ENCODE measurements around the gene PTHLH. TPM values are rescaled to one million over a fixed set of nuclear protein-coding genes. Genes with fewer than 3 reads are reported as not detected.

PTHLH gene
- total and polyA plus RNA-seq, 2 donors (not counting 3 experiments of a cell fraction or from before 2014, with no cell fraction given) = 0.60 to 0.65 TPM

- BruUV-seq (replicated peaks) = no TSS peak
- ChIA-PET POLR2A (no interaction called here), CTCF (interaction anchor here (0.7 to 0.9 kb wide), 2 partner anchors 9 to 13 kb away, joined by 3 read pairs; no protein-coding TSS in a partner anchor)
- FAIRE-seq (no peak), DNase-seq (ENCODE audit: low read depth, low spot score) (no peak)
- Histone ChIP-seq H3K4me2 (ENCODE audit: insufficient read depth, low read length) (no peak overlapping the region), H3K36me3 (ENCODE audit: control insufficient read depth in 2 of 2, extremely low read depth in 1 of 2, insufficient read depth in 2 of 2, low read length in 2 of 2) (no peaks in the 10 kb centered on the region), H3K27me3 (ENCODE audit: control insufficient read depth in 2 of 2, insufficient read depth in 2 of 2, low read length in 2 of 2) (no peaks in the 10 kb centered on the region), H3K27ac (ENCODE audit: insufficient read depth, low read depth, low read length) (no peak overlapping the region), H3K4me1 (ENCODE audit: control insufficient read depth, extremely low read depth, insufficient read depth, low read length) (no peaks in the 10 kb centered on the region), H3K9me3 (replicated peaks; ENCODE audit: control insufficient read depth, insufficient read depth, low read length) (no peaks in the 10 kb centered on the region), H3K79me2 (ENCODE audit: control insufficient read depth, insufficient read depth, low read length) (no peaks in the 10 kb centered on the region), H3K4me3 (replicated peaks in 1 of 3; ENCODE audit: insufficient read depth in 1 of 3, low read depth in 1 of 3, low read length in 3 of 3) (no peak overlapping the region), H3K9ac (replicated peaks; ENCODE audit: extremely low read depth, insufficient read depth, low read length) (no peak overlapping the region), H4K20me1 (replicated peaks; ENCODE audit: control insufficient read depth, extremely low read depth, insufficient read depth, low read length) (no peaks in the 10 kb centered on the region), H3K9me1 (replicated peaks; ENCODE audit: control insufficient read depth, extremely low read depth, insufficient read depth, low read length) (no peaks in the 10 kb centered on the region), H2AFZ (ENCODE audit: low read depth, low read length) (no peak overlapping the region)
- TF ChIP-seq MYC (IDR thresholded peaks at IDR 0.05; ENCODE audit: low read depth, low read length) (no peak), MAX (IDR thresholded peaks at IDR 0.05; ENCODE audit: insufficient read depth, insufficient read length) (no peak), JUN (IDR thresholded peaks at IDR 0.05; ENCODE audit: borderline replicate concordance, insufficient read depth, insufficient read length, low read depth) (no peak), CTCF (IDR thresholded peaks at IDR 0.05; ENCODE audit: extremely low read depth in 1 of 2, insufficient read depth in 1 of 2, low read depth in 1 of 2, low read length in 2 of 2) (no peak), FOS (IDR thresholded peaks at IDR 0.05; ENCODE audit: borderline replicate concordance, insufficient read depth, low read length) (no peak), GATA2 (IDR thresholded peaks at IDR 0.05; ENCODE audit: insufficient read depth, insufficient read length, low read depth, low read length) (no peak), EZH2 (IDR thresholded peaks at IDR 0.05; ENCODE audit: borderline replicate concordance, low read depth, low read length, severe bottlenecking) (no peak), POLR2AphosphoS5 (IDR thresholded peaks at IDR 0.05; ENCODE audit: insufficient read depth, low read depth, low read length) (no peak)
- intact Hi-C loops (cut with micrococcal nuclease) (no loop called here), dilution Hi-C loops (cut with MboI; ENCODE audit: extremely low pct_ligation_motif_present, low sequenced_read_pairs) (no loop called here)
Measured at GRCh38 chr12:27957366-27957765, 15.2 kb downstream of the PTHLH start.
